ENCODE measurements around the gene PRPSAP2. TPM values are rescaled to one million over a fixed set of nuclear protein-coding genes. Genes with fewer than 3 reads are reported as not detected.
"Not testable (repeated sequence)": the region's sequence is repeated elsewhere in the genome, so short reads cannot be mapped to it uniquely, and the experiment has no call there.

The PRPSAP2 gene
- total RNA-seq, 6 donors from 2014 or later, result 16.6 to 39.8 (median 29.2) TPM

- 81 to 93% methylated on average over 5 of the region's 5 CpGs for WGBS, 2 donors
- Histone ChIP-seq H3K36me3 (peaks cover under 1 to 10% (median 4%) of the 10 kb centered on the region in 4 donors), H3K4me1 (peaks cover 8 to 28% (median 12%) of the 10 kb centered on the region in 4 donors), H3K27ac (no peak overlapping the region), H3K27me3 (no peaks in the 10 kb centered on the region), H3K4me3 (no peak overlapping the region), H3K9me3 (no peaks in the 10 kb centered on the region)
- TF ChIP-seq POLR2AphosphoS5 (IDR thresholded peaks at IDR 0.05) (no peak), EP300 (IDR thresholded peaks at IDR 0.05) (no peak), POLR2A (IDR thresholded peaks at IDR 0.05) (no peak), CTCF (IDR thresholded peaks at IDR 0.05) (no peak)
- no peak for ATAC-seq (ENCODE audit: low FRiP score in 2 of 2)
- no peak for DNase-seq
Observed at GRCh38 chr17:18862011-18862410, 4.1 kb downstream of the PRPSAP2 start.

GRCh38 chr17:18864996-18865395, 7.1 kb downstream of the PRPSAP2 start:
- WGBS, 2 donors, result 74 to 82% methylated on average over 4 to 5 of the region's 5 CpGs
- H3K9me3 ChIP-seq; H3K4me3 ChIP-seq; H3K27me3 ChIP-seq; H3K27ac ChIP-seq; ATAC-seq (ENCODE audit: low FRiP score in 2 of 2); H3K4me1 ChIP-seq; DNase-seq: not testable (repeated sequence)
- H3K36me3 ChIP-seq, result peaks cover 9 to 38% (median 12%) of the 10 kb centered on the region in 4 donors

- Histone ChIP-seq H3K4me3 (no peak overlapping the region), H3K27me3 (no peaks in the 10 kb centered on the region), H3K27ac (no peak overlapping the region), H3K4me1 (no peaks in the 10 kb centered on the region), H3K9me3 (no peaks in the 10 kb centered on the region), H3K36me3 (peaks cover 9 to 58% (median 20%) of the 10 kb centered on the region in 4 donors)
- TF ChIP-seq CTCF (IDR thresholded peaks at IDR 0.05), result no peak
- no peak for TF ChIP-seq POLR2A (IDR thresholded peaks at IDR 0.05)
- TF ChIP-seq POLR2AphosphoS5 (IDR thresholded peaks at IDR 0.05), result no peak
- TF ChIP-seq EP300 (IDR thresholded peaks at IDR 0.05), result no peak
- no peak for ATAC-seq (ENCODE audit: low FRiP score in 2 of 2)
- no peak for DNase-seq
- 91% methylated on average over 8 of the region's 8 CpGs for WGBS, 2 donors
Observed at GRCh38 chr17:18866866-18867813, 9.2 kb downstream of the PRPSAP2 start.

GRCh38 chr17:18877104-18877645, 19.2 kb downstream of the PRPSAP2 start:
- no peak overlapping the region for H3K27ac ChIP-seq
- no peak for ATAC-seq (ENCODE audit: low FRiP score in 2 of 2)
- H3K9me3 ChIP-seq, result no peaks in the 10 kb centered on the region
- H3K36me3 ChIP-seq, result peaks cover 28 to 92% (median 76%) of the 10 kb centered on the region in 4 donors
- no peaks in the 10 kb centered on the region for H3K27me3 ChIP-seq
- TF ChIP-seq CTCF (IDR thresholded peaks at IDR 0.05) (no peak), POLR2A (IDR thresholded peaks at IDR 0.05) (no peak), POLR2AphosphoS5 (IDR thresholded peaks at IDR 0.05) (no peak), EP300 (IDR thresholded peaks at IDR 0.05) (no peak)
- no peak overlapping the region for H3K4me3 ChIP-seq
- 89 to 96% methylated on average over 6 of the region's 6 CpGs for WGBS, 2 donors
- H3K4me1 ChIP-seq, result no peaks in the 10 kb centered on the region
- DNase-seq, result no peak

GRCh38 chr17:18888766-18889290, 30.9 kb downstream of the PRPSAP2 start:
- Histone ChIP-seq H3K36me3 (peaks cover 8 to 72% (median 32%) of the 10 kb centered on the region in 4 donors), H3K9me3 (no peaks in the 10 kb centered on the region), H3K27me3 (no peaks in the 10 kb centered on the region), H3K4me3 (no peak overlapping the region), H3K4me1 (no peaks in the 10 kb centered on the region), H3K27ac (no peak overlapping the region)
- no peak for TF ChIP-seq CTCF (IDR thresholded peaks at IDR 0.05)
- no peak for TF ChIP-seq EP300 (IDR thresholded peaks at IDR 0.05)
- no peak for TF ChIP-seq POLR2AphosphoS5 (IDR thresholded peaks at IDR 0.05)
- TF ChIP-seq POLR2A (IDR thresholded peaks at IDR 0.05), result no peak
- DNase-seq, result no peak
- 74 to 77% methylated on average over 4 of the region's 9 CpGs for WGBS, 2 donors
- no peak for ATAC-seq (ENCODE audit: low FRiP score in 2 of 2)

Measured in upper lobe of left lung (tissue), 6 donors.